HG03196 (cell line): ENCODE results near the gene GABRR2.

Experiments used
- ATAC-seq: cut with Tn5 transposase; IDR thresholded peaks from one replicate; pipeline ENCODE4 v1.9.1; 2021; ENCODE audit not compliant: unreplicated experiment

GABRR2 gene

GRCh38 chr6:89315249-89315885 is at the start of gene GABRR2:
Gene GABRR2 (minus strand): TSS chr6:89315299. CDS start chr6:89315165, 134 bp downstream.
- no peak for ATAC-seq

GRCh38 chr6:89364586-89364985 is 49.5 kb upstream of the GABRR2 start:
- no peak for ATAC-seq

GRCh38 chr6:89361171-89361570 is 46.1 kb upstream of the GABRR2 start:
- no peak for ATAC-seq

GRCh38 chr6:89360415-89360999 is 45.4 kb upstream of the GABRR2 start:
- peak; percentile 43 for ATAC-seq

GRCh38 chr6:89359561-89359960 is 44.5 kb upstream of the GABRR2 start:
- no peak for ATAC-seq

GRCh38 chr6:89357390-89357789 is 42.3 kb upstream of the GABRR2 start:
- ATAC-seq = peak; percentile 53

- no peak for ATAC-seq
These were observed 41.6 kb upstream of the GABRR2 start for GRCh38 chr6:89356642-89357170.

- no peak for ATAC-seq
These were observed 40.6 kb upstream of the GABRR2 start for GRCh38 chr6:89355511-89356194.

GRCh38 chr6:89353702-89354392 is 38.7 kb upstream of the GABRR2 start:
- no peak for ATAC-seq

- no peak for ATAC-seq
These were observed 38.0 kb upstream of the GABRR2 start for GRCh38 chr6:89353118-89353556.

- ATAC-seq = peak; percentile 39
These were observed 37.4 kb upstream of the GABRR2 start, which contains the start of gene UBE2J1 for GRCh38 chr6:89352278-89353117. Gene UBE2J1 (minus strand): TSS chr6:89352722. CDS start chr6:89352569, 153 bp downstream.

- ATAC-seq = peak; percentile 0
These were observed 36.7 kb upstream of the GABRR2 start for GRCh38 chr6:89351671-89352277.

GRCh38 chr6:89350281-89350966 is 35.3 kb upstream of the GABRR2 start:
- peak; percentile 39 for ATAC-seq

- ATAC-seq = no peak
These were observed 33.3 kb upstream of the GABRR2 start for GRCh38 chr6:89348372-89348771.

- ATAC-seq = no peak
These were observed 32.7 kb upstream of the GABRR2 start for GRCh38 chr6:89347825-89348224.

GRCh38 chr6:89346433-89346832 is 31.3 kb upstream of the GABRR2 start:
- ATAC-seq = no peak

- ATAC-seq = no peak
These were observed 24.5 kb upstream of the GABRR2 start for GRCh38 chr6:89339565-89339964.

- no peak for ATAC-seq
These were observed 20.1 kb upstream of the GABRR2 start for GRCh38 chr6:89335164-89335563.

GRCh38 chr6:89330910-89331309 is 15.8 kb upstream of the GABRR2 start:
- ATAC-seq = no peak
